GM23338 (cell line): ENCODE results near the gene CHKB. TPM values are rescaled to one million over a fixed set of nuclear protein-coding genes. Genes with fewer than 3 reads are reported as not detected.
A peak's percentile ranks its signal among the peaks of the same experiment; 100 is the strongest.

ENCODE experiments used
- ATAC-seq: fragments of 200-7000 bp; cut with Tn5 transposase; 3 replicates; pipeline ENCODE4 v1.9.1; 2020
- DNase-seq: peaks from one replicate; pipeline ENCODE4 v3.0.0-alpha.2; 2015; ENCODE audit warnings: low spot score
- H2AFZ ChIP-seq: fragments of 200-600 bp; sonication (generic); 2 replicates; pipeline ENCODE4 v1.8.0; 2016; ENCODE audit warnings: antibody characterized with exemption, mild to moderate bottlenecking, moderate library complexity
- H3F3A ChIP-seq: fragments of 200-600 bp; sonication (generic); replicated peaks from 2 replicates; pipeline ENCODE4 v1.8.0; 2017; ENCODE audit warnings: antibody characterized with exemption, mixed run types, low read depth
- H3K27ac ChIP-seq: fragments of 200-600 bp; sonication (generic); 2 replicates; pipeline ENCODE4 v1.6.1; 2016; ENCODE audit warnings: low read depth
- H3K27me3 ChIP-seq: fragments of 200-600 bp; sonication (generic); 2 replicates; pipeline ENCODE4 v1.8.0; 2016; ENCODE audit warnings: mild to moderate bottlenecking, mixed run types, moderate library complexity; ENCODE audit not compliant: insufficient read depth
- H3K36me3 ChIP-seq: fragments of 200-600 bp; sonication (generic); 2 replicates; pipeline ENCODE4 v1.8.0; 2016; ENCODE audit warnings: mild to moderate bottlenecking; ENCODE audit not compliant: insufficient read depth
- H3K4me1 ChIP-seq: fragments of 200-600 bp; sonication (generic); 2 replicates; pipeline ENCODE4 v1.8.0; 2016; ENCODE audit warnings: mild to moderate bottlenecking, moderate library complexity; ENCODE audit not compliant: insufficient read depth
- H3K4me2 ChIP-seq: fragments of 200-600 bp; sonication (generic); 2 replicates; pipeline ENCODE4 v1.7.1; 2017; ENCODE audit warnings: mixed run types
- H3K4me3 ChIP-seq: fragments of 200-600 bp; sonication (generic); 2 replicates; pipeline ENCODE4 v1.6.1; 2016; ENCODE audit warnings: mixed run types
- H3K79me2 ChIP-seq: fragments of 200-600 bp; sonication (generic); replicated peaks from 2 replicates; pipeline ENCODE4 v1.8.0; 2017; ENCODE audit warnings: mild to moderate bottlenecking; ENCODE audit not compliant: insufficient read depth
- H3K9me2 ChIP-seq: fragments of 200-600 bp; sonication (generic); 2 replicates; pipeline ENCODE4 v1.8.0; 2017; ENCODE audit not compliant: insufficient read depth
- H4K20me1 ChIP-seq: fragments of 200-600 bp; sonication (generic); replicated peaks from 2 replicates; pipeline ENCODE4 v1.8.0; 2017; ENCODE audit warnings: mild to moderate bottlenecking; ENCODE audit not compliant: insufficient read depth
- H3K27ac Mint-ChIP-seq: 2 replicates; pipeline ENCODE4 v1.8.0; 2020; ENCODE audit warnings: inconsistent platforms, mild to moderate bottlenecking, moderate library complexity, mixed read lengths
- H3K27me3 Mint-ChIP-seq: 3 replicates; pipeline ENCODE4 v1.8.0; 2022; ENCODE audit warnings: low read depth, mild to moderate bottlenecking, moderate library complexity, mixed read lengths, inconsistent platforms; ENCODE audit not compliant: insufficient read depth, poor library complexity
- H3K36me3 Mint-ChIP-seq: 3 replicates; pipeline ENCODE4 v1.8.0; 2021; ENCODE audit warnings: low read depth, mild to moderate bottlenecking, inconsistent platforms, moderate library complexity, mixed read lengths
- H3K4me1 Mint-ChIP-seq: 3 replicates; pipeline ENCODE4 v1.8.0; 2020; ENCODE audit warnings: mild to moderate bottlenecking, inconsistent platforms, mixed read lengths
- H3K4me3 Mint-ChIP-seq: 3 replicates; pipeline ENCODE4 v1.8.0; 2021; ENCODE audit warnings: moderate library complexity, mild to moderate bottlenecking, inconsistent platforms, mixed read lengths
- H3K9me3 Mint-ChIP-seq: 3 replicates; pipeline ENCODE4 v1.8.0; 2020; ENCODE audit warnings: moderate library complexity, mild to moderate bottlenecking, inconsistent platforms, mixed read lengths
- CREB1 ChIP-seq: fragments of 250-450 bp; sonication (Bioruptor Pico); IDR thresholded peaks from 2 replicates; pipeline ENCODE4 v1.5.0; 2020; ENCODE audit warnings: low read depth, mild to moderate bottlenecking, moderate library complexity
- ETS1 ChIP-seq: IDR thresholded peaks from 2 replicates; pipeline ENCODE4 v1.6.1; 2016; ENCODE audit warnings: antibody characterized with exemption
- EZH2 ChIP-seq: fragments of 200-600 bp; sonication (generic); IDR thresholded peaks from one replicate; pipeline ENCODE4 v1.8.0; 2017; ENCODE audit warnings: antibody characterized with exemption, mild to moderate bottlenecking, low read depth; ENCODE audit not compliant: unreplicated experiment
- POLR2AphosphoS5 ChIP-seq: IDR thresholded peaks from 2 replicates; pipeline ENCODE4 v1.6.1; 2016; ENCODE audit warnings: antibody characterized with exemption, low read depth
- REST ChIP-seq: IDR thresholded peaks from one replicate; pipeline ENCODE4 v1.6.1; 2018; ENCODE audit warnings: antibody characterized with exemption; ENCODE audit not compliant: unreplicated experiment
- STAT1 ChIP-seq: IDR thresholded peaks from one replicate; pipeline ENCODE4 v1.6.1; 2016; ENCODE audit warnings: antibody characterized with exemption; ENCODE audit not compliant: unreplicated experiment
- ZNF114 ChIP-seq: fragments of 250-450 bp; sonication (Bioruptor Pico); IDR thresholded peaks from 2 replicates; pipeline ENCODE4 v1.5.0; 2020; ENCODE audit warnings: mild to moderate bottlenecking, moderate library complexity
- ZNF331 ChIP-seq: fragments of 250-450 bp; sonication (Bioruptor Pico); IDR thresholded peaks from 2 replicates; pipeline ENCODE4 v1.5.0; 2020; ENCODE audit warnings: low read depth, mild to moderate bottlenecking, moderate library complexity
- polyA plus RNA-seq: library from polyadenylated mRNA; unstranded; fragments of >200 nt; fragmentation: Nextera tagmentation; extraction: Ambion mirVana; gene quantifications from 2 replicates; pipeline ENCODE4 v1.2.1, GENCODE V29; 2016
- total RNA-seq: library from RNA; depleted of rRNA; stranded (reverse); fragments of >200 nt; shearing (Covaris generic); gene quantifications from 2 replicates; pipeline ENCODE4 v1.2.3, GENCODE V29; 2014
- TF ChIP-seq, protein P1 (sequence below), 2 experiments: fragments of 200-600 bp in 1 of 2; sonication (generic) in 1 of 2; conservative IDR thresholded peaks; 2 replicates each; pipeline versions ENCODE4 v1.5.1 to v1.6.1; 2016 to 2017; ENCODE audit warnings: antibody characterized with exemption in 2 of 2, low read depth in 2 of 2, mild to moderate bottlenecking in 2 of 2, moderate library complexity in 1 of 2

The CHKB gene
- total and polyA plus RNA-seq, 2 experiments from 2014 or later, result 51.2 to 61.6 TPM

GRCh38 chr22:50626314-50626849 lies 43.7 kb upstream of the CHKB start (continued):
- no peak for TF ChIP-seq STAT1
- TF ChIP-seq EZH2, result no peak
- TF ChIP-seq, protein P1, sequence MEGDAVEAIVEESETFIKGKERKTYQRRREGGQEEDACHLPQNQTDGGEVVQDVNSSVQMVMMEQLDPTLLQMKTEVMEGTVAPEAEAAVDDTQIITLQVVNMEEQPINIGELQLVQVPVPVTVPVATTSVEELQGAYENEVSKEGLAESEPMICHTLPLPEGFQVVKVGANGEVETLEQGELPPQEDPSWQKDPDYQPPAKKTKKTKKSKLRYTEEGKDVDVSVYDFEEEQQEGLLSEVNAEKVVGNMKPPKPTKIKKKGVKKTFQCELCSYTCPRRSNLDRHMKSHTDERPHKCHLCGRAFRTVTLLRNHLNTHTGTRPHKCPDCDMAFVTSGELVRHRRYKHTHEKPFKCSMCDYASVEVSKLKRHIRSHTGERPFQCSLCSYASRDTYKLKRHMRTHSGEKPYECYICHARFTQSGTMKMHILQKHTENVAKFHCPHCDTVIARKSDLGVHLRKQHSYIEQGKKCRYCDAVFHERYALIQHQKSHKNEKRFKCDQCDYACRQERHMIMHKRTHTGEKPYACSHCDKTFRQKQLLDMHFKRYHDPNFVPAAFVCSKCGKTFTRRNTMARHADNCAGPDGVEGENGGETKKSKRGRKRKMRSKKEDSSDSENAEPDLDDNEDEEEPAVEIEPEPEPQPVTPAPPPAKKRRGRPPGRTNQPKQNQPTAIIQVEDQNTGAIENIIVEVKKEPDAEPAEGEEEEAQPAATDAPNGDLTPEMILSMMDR (conservative IDR thresholded peaks at IDR 0.05; ENCODE audit: low read depth in 2 of 2), result no peak
- no peak for TF ChIP-seq ETS1
- TF ChIP-seq POLR2AphosphoS5, result no peak
- no peak for TF ChIP-seq ZNF114
- TF ChIP-seq REST, result no peak
- no peak for TF ChIP-seq ZNF331

GRCh38 chr22:50625568-50626313 lies 43.1 kb upstream of the CHKB start:
- H3F3A ChIP-seq, result peaks cover 11% of the 10 kb centered on the region; the same call in 1 of the 2 replicates
- H3K4me1 ChIP-seq, result peaks cover 7% of the 10 kb centered on the region
- H3K4me1 Mint-ChIP-seq, result peaks cover 22% of the 10 kb centered on the region
- no peak overlapping the region for H3K27ac ChIP-seq
- no peak overlapping the region for H3K27ac Mint-ChIP-seq
- no peaks in the 10 kb centered on the region for H3K36me3 Mint-ChIP-seq
- H3K4me3 Mint-ChIP-seq, result no peak overlapping the region; the same call in 2 of the 3 replicates
- no peaks in the 10 kb centered on the region for H3K9me3 Mint-ChIP-seq
- H2AFZ ChIP-seq, result no peak overlapping the region
- H4K20me1 ChIP-seq, result no peaks in the 10 kb centered on the region; the same call in 1 of the 2 replicates
- H3K4me2 ChIP-seq, result no peak overlapping the region
- ATAC-seq (peak; percentile 53), DNase-seq (peak; percentile 73)
- TF ChIP-seq STAT1, result no peak
- no peak for TF ChIP-seq ZNF114
- TF ChIP-seq, protein P1 (conservative IDR thresholded peaks at IDR 0.05; ENCODE audit: low read depth in 2 of 2), result peak; percentile 50 to 84
- TF ChIP-seq EZH2, result no peak
- TF ChIP-seq CREB1 (CRISPR knock-in tag), result no peak
- no peaks in the 10 kb centered on the region for H3K9me2 ChIP-seq
- peaks cover 19% of the 10 kb centered on the region for H3K27me3 Mint-ChIP-seq
- no peak overlapping the region for H3K4me3 ChIP-seq
- peaks cover 21% of the 10 kb centered on the region for H3K27me3 ChIP-seq
- no peaks in the 10 kb centered on the region for H3K36me3 ChIP-seq
- H3K79me2 ChIP-seq, result no peaks in the 10 kb centered on the region
